LNCAP (cell line): ENCODE results near the gene CHCHD3.

Source experiments
- CTCF ChIP-seq: fragments of 450-650 bp; IDR thresholded peaks from 2 replicates; pipeline ENCODE4 v1.5.1; 2017; ENCODE audit warnings: mild to moderate bottlenecking

CHCHD3 gene

GRCh38 chr7:133102276-133103060 is 20.6 kb upstream of the CHCHD3 start:
- TF ChIP-seq CTCF: no peak

GRCh38 chr7:133099633-133100286 is 17.9 kb upstream of the CHCHD3 start:
- TF ChIP-seq CTCF: no peak

GRCh38 chr7:133095119-133095671 is 13.3 kb upstream of the CHCHD3 start:
- TF ChIP-seq CTCF: no peak

- no peak for TF ChIP-seq CTCF
Measured at GRCh38 chr7:133091943-133092464, 10.1 kb upstream of the CHCHD3 start.

GRCh38 chr7:133082390-133082766 is 488 bp upstream of the CHCHD3 start:
- no peak for TF ChIP-seq CTCF

- no peak for TF ChIP-seq CTCF
Measured at GRCh38 chr7:133081119-133081598, 731 bp downstream of the CHCHD3 start.

GRCh38 chr7:133079296-133079695 is 2.6 kb downstream of the CHCHD3 start:
- no peak for TF ChIP-seq CTCF
